Activated CD4-positive, alpha-beta T cell treated with anti-CD3 and anti-CD28 coated beads, Interleukin-2, amount 10 ng/mL, durations not matched to agents 24 days and 14 days (primary cell): ENCODE data around the gene WDR54. TPM values are rescaled to one million over a fixed set of nuclear protein-coding genes. Genes with fewer than 3 reads are reported as not detected.
"Not testable (repeated sequence)": the region's sequence is repeated elsewhere in the genome, so short reads cannot be mapped to it uniquely, and the experiment has no call there.

Source experiments
- DNase-seq: peaks from one replicate; pipeline ENCODE4 v3.0.0; 2022
- H3K27ac Mint-ChIP-seq: one replicate; pipeline ENCODE4 v1.8.0; 2022; ENCODE audit warnings: mild to moderate bottlenecking, mixed read lengths
- H3K27me3 Mint-ChIP-seq: one replicate; pipeline ENCODE4 v1.8.0; 2022; ENCODE audit warnings: mixed read lengths
- H3K36me3 Mint-ChIP-seq: one replicate; pipeline ENCODE4 v1.8.0; 2022; ENCODE audit warnings: low read depth, mild to moderate bottlenecking, mixed read lengths
- H3K4me1 Mint-ChIP-seq: one replicate; pipeline ENCODE4 v1.8.0; 2021; ENCODE audit warnings: mixed read lengths
- H3K4me3 Mint-ChIP-seq: one replicate; pipeline ENCODE4 v1.8.0; 2022; ENCODE audit warnings: mild to moderate bottlenecking, moderate library complexity, mixed read lengths
- H3K9me3 Mint-ChIP-seq: one replicate; pipeline ENCODE4 v1.8.0; 2021; ENCODE audit warnings: mixed read lengths
- intact Hi-C: fragments of 100-400 bp; cut with micrococcal nuclease; formaldehyde crosslinking; loops from one replicate; pipeline ENCODE4 v1.15.1; 2023
- total RNA-seq: library from RNA; stranded (reverse); gene quantifications from 2 replicates; pipeline ENCODE4 v1.2.3, GENCODE V29; 2022

WDR54 gene
- total RNA-seq, 1 donor from 2014 or later, result 78.2 TPM

DNA sequence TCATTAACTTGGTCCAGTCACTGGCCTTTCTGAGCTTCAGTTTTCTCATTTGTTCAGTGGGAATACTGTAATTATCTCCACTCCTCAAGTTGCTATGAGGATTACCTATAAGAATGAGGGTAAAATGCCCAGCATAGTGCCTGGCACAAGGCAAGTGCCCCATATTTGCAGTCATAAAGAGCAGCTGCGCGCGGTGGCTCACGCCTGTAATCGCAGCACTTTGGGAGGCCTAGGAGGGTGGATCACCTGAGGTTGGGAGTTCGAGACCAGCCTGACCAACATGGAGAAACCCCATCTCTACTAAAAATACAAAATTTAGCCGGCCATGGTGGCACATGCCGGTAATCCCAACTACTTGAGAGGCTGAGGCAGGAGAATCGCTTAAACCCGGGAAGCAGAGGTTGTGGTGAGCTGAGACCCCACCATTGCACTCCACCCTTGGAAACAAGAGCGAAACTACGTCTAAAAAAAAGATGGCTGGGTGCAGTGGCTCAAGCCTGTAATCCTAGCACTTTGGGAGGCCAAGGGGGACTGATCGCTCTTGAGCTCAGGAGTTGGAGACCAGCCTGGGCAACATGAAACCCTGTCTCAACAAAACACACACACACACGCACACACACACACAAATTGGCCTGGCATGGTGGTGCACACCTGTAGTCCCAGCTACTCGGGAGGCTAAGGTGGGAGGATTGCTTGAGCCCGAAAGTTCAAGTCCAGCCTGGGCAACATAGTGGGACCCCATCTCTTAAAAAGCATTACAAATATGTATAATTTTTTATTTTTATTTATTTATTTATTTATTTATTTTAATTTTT, 21.2 kb downstream of the WDR54 start:
- H3K9me3 Mint-ChIP-seq, H3K27ac Mint-ChIP-seq, intact Hi-C loops, DNase-seq, H3K36me3 Mint-ChIP-seq: not testable (repeated sequence)
- Mint-ChIP-seq H3K27me3 (peaks cover 56% of the 10 kb centered on the region), H3K4me3 (peak overlapping the region; percentile 79), H3K4me1 (peaks cover 11% of the 10 kb centered on the region)

DNA sequence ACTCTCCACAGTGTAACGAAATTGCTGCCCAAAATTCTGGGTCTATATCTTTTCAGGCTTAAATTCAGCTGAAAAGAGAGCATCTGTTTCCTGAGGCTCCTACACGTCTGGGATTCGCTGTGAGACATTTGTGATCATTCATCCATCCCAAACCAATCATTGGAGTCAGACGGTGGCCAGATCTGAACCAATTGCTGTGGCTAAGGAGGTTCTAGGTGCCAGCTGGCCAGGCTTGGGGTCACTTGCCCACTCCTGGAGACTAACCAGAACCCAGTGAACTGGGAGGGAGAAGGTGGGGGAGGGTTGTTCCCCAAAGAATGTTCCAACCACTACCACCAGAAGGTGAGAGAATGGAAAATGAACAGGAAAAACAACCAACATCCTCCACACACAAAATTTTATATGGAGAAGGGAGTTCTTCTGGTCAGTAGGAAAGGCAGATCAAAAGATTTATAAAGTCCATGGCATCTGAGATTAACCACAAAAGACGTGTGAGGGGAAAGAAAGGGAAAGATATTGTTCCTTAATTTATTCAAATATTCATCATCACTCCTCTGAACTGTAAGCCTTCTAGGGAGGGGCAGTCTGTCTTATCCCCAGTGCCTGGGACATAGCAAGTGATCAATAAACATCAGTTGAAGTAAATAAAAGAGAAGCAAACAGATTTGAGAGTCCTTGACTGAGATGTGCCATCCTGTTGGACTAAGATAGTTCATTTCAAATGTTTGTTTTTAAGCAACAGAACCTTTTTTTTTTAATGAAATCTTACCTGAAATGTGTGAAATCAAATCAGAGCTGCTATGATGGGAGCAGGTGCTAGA, 23.2 kb downstream of the WDR54 start:
- DNase-seq, result no peak
- Mint-ChIP-seq H3K4me3 (no peak overlapping the region), H3K4me1 (peaks cover 10% of the 10 kb centered on the region), H3K27ac (no peak overlapping the region), H3K36me3 (no peaks in the 10 kb centered on the region), H3K27me3 (peaks cover 41% of the 10 kb centered on the region), H3K9me3 (no peaks in the 10 kb centered on the region)
- intact Hi-C loops, result no loop called here

DNA sequence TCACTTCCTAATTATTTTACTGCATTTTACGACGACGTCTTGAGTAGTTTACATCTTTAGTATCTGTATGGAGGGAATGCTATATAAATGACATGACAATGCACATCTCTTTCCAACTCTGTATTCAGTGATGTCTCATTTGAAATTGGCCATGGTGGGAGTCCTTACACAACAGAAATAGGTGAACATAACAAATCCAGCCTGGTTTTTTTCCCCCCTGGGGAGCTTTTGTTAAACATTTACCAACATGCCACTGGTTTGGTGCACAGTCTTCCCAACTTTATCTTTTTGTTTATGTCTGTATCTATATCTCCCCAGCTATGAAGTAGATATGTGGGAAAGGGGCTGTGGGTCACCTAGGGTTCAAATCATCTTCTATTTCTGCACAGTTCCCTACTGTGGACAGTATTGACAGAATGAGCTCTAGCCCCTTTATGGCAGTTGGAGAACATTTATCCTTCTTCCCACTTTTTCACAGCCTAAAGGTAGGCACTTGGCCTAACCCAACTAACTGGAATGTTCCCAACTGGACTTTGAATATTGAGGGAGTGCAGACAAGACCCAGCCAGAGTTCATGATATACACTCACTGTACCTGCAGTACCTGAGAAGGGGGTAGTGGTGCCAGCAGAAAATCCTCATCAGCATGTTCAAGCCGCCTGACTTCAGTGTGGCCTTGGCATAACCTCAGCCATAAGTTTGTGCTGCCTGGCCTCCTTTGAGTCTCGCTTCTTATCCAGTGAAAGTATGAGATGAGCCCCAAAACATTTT, 25.9 kb downstream of the WDR54 start:
- Mint-ChIP-seq H3K27me3 (peaks cover 26% of the 10 kb centered on the region), H3K4me1 (peaks cover 4% of the 10 kb centered on the region), H3K36me3 (no peaks in the 10 kb centered on the region), H3K9me3 (no peaks in the 10 kb centered on the region), H3K27ac (no peak overlapping the region), H3K4me3 (no peak overlapping the region)
- DNase-seq, result no peak
- intact Hi-C loops, result no loop called here

DNA sequence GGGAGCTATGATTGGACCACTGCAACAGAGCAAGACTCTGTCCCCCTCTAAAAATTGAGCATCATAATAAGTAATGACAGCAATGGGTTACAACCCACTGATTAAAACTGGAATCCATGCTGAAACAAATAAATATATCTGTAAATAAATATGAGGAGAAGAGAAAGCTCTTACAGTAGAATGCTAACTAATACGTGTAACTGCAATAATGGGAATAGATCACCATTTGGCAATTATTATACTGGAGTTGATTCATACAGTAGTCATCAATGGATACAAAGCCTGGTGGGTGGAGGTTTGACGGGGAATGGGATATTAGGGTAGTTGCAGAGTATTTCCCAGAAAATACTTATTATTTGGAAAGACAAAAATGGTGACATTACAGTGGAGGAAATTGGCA, 27.2 kb downstream of the WDR54 start:
- no peaks in the 10 kb centered on the region for H3K36me3 Mint-ChIP-seq
- no peak for DNase-seq
- H3K27ac Mint-ChIP-seq, result no peak overlapping the region
- H3K4me3 Mint-ChIP-seq, result no peak overlapping the region
- intact Hi-C loops, result no loop called here
- H3K4me1 Mint-ChIP-seq, result peaks cover 15% of the 10 kb centered on the region
- H3K9me3 Mint-ChIP-seq, result no peaks in the 10 kb centered on the region
- H3K27me3 Mint-ChIP-seq, result peaks cover 21% of the 10 kb centered on the region

DNA sequence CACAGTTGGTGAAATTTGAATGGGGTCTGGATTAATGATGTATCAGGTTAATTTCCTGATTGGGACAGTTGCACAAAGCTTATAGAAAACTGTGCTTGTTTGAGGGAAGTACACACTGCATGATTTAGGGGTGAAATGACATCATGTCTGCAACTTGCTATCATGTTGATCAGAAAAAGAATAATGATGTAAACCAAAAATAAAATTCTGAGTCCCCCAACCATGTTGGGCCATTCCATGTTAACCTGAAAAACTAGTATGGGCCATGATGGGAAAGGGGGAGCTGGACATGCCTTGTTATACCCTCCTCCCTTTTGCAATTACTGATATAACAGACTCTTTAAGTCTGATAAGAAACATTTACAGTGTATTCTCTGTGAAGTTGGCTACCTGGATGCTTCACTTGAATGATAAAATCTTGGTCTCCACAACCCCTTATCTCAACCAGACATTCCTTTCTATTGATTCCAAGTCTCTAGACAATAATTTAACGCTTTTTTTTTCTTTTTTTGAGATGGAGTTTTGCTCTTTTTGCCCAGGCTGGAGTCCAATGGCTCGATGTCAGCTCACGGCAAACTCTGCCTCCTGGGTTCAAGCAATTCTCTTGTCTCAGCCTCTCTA, 29.1 kb downstream of the WDR54 start:
- Mint-ChIP-seq H3K4me3 (no peak overlapping the region), H3K4me1 (peaks cover 26% of the 10 kb centered on the region), H3K9me3 (no peaks in the 10 kb centered on the region), H3K27me3 (peaks cover 6% of the 10 kb centered on the region), H3K27ac (no peak overlapping the region), H3K36me3 (peaks cover 10% of the 10 kb centered on the region)
- DNase-seq, result no peak
- intact Hi-C loops, result no loop called here

DNA sequence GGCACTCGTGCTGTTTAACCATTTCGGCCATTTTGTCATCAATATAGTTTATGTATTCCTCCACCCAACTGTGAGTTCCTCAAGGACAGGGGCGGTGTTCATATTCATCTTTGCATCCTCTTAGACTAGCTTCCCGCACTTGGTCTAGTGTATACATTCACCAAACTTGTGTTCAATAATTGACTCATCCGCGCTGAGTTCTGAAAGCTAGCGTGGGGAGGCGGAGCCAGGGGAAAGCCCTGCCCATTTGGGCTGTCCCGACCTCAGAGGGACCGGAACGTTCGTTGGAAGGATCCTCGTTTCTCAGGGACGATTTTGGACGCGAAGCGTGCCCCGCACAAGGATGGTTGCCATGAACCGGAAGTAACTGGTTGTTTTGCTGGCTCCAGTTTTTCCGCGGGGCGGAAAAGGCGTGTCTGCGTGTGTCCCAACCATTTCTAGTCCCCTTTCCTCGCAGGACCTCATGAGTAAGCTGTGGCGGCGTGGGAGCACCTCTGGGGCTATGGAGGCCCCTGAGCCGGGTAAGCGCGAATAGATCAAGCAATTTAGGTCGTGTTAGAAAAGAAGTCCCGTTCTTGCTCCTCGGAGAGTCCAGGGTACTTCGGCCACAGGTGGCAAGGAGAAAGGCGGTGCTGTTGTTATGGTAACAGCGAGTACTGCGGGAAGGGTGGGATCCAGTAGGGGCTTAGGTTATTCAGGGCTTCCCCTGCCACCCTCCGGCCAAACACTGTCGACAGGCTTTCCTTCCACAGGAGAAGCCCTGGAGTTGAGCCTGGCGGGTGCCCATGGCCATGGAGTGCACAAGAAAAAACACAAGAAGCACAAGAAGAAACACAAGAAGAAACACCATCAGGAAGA, 33.4 kb downstream of the WDR54 start, which contains the start of gene INO80B:
Gene INO80B (plus strand): TSS at position 434 of the 858 bp plus-strand sequence. CDS start 30 bp downstream, at position 464.
- no peaks in the 10 kb centered on the region for H3K27me3 Mint-ChIP-seq
- H3K36me3 Mint-ChIP-seq, result peaks cover 30% of the 10 kb centered on the region
- peak within 1 kb of the TSS; percentile 100 for H3K4me3 Mint-ChIP-seq
- peak within 1 kb of the TSS; percentile 97 for H3K27ac Mint-ChIP-seq
- DNase-seq, result peak; percentile 100
- intact Hi-C loops, result loop anchor here (1.0 to 5.0 kb wide), 9 partner anchors 15 to 1223 kb away; partner anchors contain the start of genes ALMS1, AUP1, C2orf81 and CCT7
- H3K4me1 Mint-ChIP-seq, result peaks cover 57% of the 10 kb centered on the region
- H3K9me3 Mint-ChIP-seq, result no peaks in the 10 kb centered on the region

DNA sequence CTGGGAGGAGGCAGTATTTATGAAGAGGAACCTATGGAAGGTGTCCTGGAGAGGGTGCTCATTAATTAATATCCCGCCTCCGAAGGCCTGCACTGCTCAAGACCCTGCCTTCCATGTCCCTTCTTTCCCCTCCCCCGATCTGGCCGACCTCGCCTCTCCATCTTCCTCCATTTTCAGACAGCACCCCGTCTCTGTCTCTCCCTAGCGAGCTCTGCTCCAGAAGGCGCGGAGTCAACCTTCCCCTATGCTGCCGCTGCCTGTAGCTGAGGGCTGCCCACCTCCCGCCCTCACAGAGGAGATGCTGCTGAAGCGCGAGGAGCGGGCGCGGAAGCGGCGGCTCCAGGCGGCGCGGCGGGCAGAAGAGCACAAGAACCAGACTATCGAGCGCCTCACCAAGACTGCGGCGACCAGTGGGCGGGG, 35.6 kb downstream of the WDR54 start:
- Mint-ChIP-seq H3K4me1 (peaks cover 60% of the 10 kb centered on the region), H3K36me3 (peaks cover 38% of the 10 kb centered on the region)

DNA sequence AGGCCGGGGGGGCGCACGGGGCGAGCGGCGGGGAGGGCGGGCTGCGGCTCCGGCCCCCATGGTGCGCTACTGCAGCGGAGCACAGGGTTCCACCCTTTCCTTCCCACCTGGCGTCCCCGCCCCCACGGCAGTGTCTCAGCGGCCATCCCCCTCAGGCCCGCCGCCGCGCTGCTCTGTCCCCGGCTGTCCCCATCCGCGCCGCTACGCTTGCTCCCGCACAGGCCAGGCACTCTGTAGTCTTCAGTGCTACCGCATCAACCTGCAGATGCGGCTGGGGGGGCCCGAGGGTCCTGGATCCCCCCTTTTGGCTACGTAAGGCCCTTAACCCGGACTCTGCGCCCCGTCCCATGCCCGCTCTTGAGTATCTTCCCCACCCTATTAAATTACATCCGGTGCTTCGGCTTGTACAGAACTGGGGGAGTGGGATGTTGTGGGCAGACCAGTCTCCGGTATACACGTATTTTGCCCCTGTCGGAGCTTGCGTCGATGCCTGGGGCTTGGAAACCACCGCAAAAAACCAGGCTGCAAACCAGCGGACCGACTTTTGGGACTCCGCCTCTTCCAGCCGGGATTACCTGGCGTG, 36.1 kb downstream of the WDR54 start:
- no peaks in the 10 kb centered on the region for H3K27me3 Mint-ChIP-seq
- H3K4me1 Mint-ChIP-seq, result peaks cover 56% of the 10 kb centered on the region
- peaks cover 41% of the 10 kb centered on the region for H3K36me3 Mint-ChIP-seq

More for the DNA sequence above, 35.6 kb downstream of the WDR54 start:
- no peak for DNase-seq
- Mint-ChIP-seq H3K4me3 (peak overlapping the region; percentile 100), H3K27ac (peak overlapping the region; percentile 100), H3K27me3 (no peaks in the 10 kb centered on the region), H3K9me3 (no peaks in the 10 kb centered on the region)
- intact Hi-C loops, result loop anchor here (1.0 to 5.0 kb wide), 3 partner anchors 8 to 1225 kb away; partner anchors contain the start of genes ALMS1, CCT7, MOGS and PRADC1

DNA sequence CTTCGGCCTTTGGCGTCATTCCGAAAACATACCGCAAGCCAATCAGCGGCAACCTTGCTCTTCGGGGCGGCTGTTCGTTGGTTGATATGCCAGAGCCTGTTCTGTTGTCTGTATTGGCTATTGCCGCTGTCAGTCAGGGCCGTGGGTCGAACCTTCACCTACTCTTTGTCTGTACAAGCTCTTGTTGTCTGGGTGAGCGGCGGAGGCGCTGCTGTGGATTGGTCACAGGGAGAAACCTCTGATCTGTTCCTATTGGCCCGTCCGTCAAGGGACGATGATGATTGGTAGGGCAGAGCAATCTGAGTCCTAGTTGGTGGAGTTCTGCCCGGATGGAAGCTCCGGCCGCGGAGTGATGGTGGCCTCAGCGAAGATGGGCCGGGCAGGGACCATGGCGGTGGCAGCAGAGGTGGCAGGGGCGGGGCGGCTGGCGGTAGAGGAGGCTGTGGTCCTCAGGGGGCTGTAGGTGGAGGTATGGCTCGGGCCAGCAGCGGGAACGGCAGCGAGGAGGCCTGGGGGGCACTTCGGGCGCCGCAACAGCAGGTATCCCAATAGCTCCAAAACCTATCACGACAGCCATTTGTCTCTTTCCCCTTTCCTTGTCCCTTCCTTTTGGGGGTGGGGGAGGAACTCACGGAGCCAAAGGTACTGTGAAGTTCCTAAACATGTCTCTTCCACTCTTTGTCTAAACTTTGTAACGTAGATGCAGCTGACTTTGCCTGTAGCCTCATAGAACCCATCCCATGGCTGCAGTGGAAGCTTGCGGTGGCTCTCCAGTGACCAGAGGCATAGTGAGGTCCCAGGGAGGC, 36.8 kb downstream of the WDR54 start, which contains the start of gene WBP1:
Gene WBP1 (plus strand): TSS at position 307 of the 806 bp plus-strand sequence. CDS start 165 bp downstream, at position 472.
- Mint-ChIP-seq H3K4me1 (peaks cover 54% of the 10 kb centered on the region), H3K9me3 (no peaks in the 10 kb centered on the region), H3K36me3 (peaks cover 48% of the 10 kb centered on the region), H3K27me3 (no peaks in the 10 kb centered on the region), H3K27ac (peak within 1 kb of the TSS; percentile 100), H3K4me3 (peak within 1 kb of the TSS; percentile 100)
- intact Hi-C loops, result loop anchor here (1.0 to 5.0 kb wide), 3 partner anchors 14 to 1226 kb away; partner anchors contain the start of genes ALMS1, CCT7, MRPL53 and PRADC1
- peak; percentile 99 for DNase-seq

More for the DNA sequence above, 36.1 kb downstream of the WDR54 start:
- Mint-ChIP-seq H3K9me3 (no peaks in the 10 kb centered on the region), H3K27ac (peak overlapping the region; percentile 100), H3K4me3 (peak overlapping the region; percentile 100)
- intact Hi-C loops, result loop anchor here (1.0 to 5.0 kb wide), 4 partner anchors 8 to 1225 kb away; partner anchors contain the start of genes ALMS1, CCT7, MOGS and MRPL53
- DNase-seq, result peak; percentile 93

DNA sequence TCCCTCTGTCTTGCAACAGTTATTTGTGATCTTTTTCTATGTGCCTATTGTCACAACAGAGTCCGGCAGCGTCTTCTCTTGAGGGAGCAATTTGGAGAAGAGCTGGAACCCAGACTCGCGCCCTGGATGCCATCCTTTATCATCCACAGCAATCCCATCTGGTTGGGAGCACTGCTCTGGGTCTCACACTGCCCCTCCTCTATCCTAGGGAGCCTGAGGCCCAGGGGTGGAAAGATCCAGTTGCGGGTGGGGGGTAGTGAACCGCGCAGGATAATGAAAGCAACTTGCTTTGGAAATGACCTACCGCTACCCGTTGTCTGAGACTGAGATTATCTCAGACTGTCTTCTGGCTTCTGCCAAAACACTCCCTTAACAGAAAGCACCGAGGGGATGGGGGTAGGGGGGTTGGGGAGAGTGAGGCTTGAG, 37.4 kb downstream of the WDR54 start:
- DNase-seq, result peak; percentile 77
- intact Hi-C loops, result loop anchor here (1.0 to 5.0 kb wide), 3 partner anchors 13 to 1227 kb away; partner anchors contain the start of genes ALMS1, CCT7, MRPL53 and PRADC1
- Mint-ChIP-seq H3K4me1 (peaks cover 54% of the 10 kb centered on the region), H3K27ac (peak overlapping the region; percentile 100), H3K4me3 (peak overlapping the region; percentile 100), H3K36me3 (peaks cover 50% of the 10 kb centered on the region), H3K9me3 (no peaks in the 10 kb centered on the region), H3K27me3 (no peaks in the 10 kb centered on the region)

DNA sequence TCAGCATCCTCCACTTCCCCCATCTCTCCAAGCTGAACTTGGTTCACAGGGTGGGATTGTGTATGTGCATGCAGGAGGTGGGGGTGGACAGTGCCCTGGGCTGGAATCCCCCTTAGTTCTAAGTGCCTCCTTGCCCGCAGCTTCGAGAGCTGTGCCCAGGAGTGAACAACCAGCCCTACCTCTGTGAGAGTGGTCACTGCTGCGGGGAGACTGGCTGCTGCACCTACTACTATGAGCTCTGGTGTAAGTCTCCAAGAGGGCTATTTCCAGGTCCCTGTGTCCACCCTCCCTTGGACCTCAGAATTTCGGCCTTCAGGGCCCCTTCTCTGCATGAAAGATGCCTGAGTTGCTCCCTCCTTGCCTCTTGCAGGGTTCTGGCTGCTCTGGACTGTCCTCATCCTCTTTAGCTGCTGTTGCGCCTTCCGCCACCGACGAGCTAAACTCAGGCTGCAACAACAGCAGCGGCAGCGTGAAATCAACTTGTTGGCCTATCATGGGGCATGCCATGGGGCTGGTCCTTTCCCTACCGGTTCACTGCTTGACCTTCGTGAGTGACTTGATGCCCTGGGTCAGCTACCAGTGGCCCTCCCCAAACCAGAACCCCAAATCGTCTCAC, 38.1 kb downstream of the WDR54 start:
- H3K9me3 Mint-ChIP-seq, H3K27me3 Mint-ChIP-seq, DNase-seq: not testable (repeated sequence)
- Mint-ChIP-seq H3K36me3 (peaks cover 52% of the 10 kb centered on the region), H3K4me3 (peak overlapping the region; percentile 100), H3K27ac (peak overlapping the region; percentile 72), H3K4me1 (peaks cover 53% of the 10 kb centered on the region)
- intact Hi-C loops, result loop anchor here (5.0 kb wide), 2 partner anchors 1072 to 1227 kb away; partner anchors contain the start of genes ALMS1, CCT7 and PRADC1
